ENCODE measurements around the gene PTTG1. TPM values are rescaled to one million over a fixed set of nuclear protein-coding genes. Genes with fewer than 3 reads are reported as not detected.

The PTTG1 gene
- 204 to 310 TPM (median 215 TPM) in 5 replicates for total RNA-seq (2022; extraction: Qiagen RNA extraction; ENCODE audit: low read depth)

DNA sequence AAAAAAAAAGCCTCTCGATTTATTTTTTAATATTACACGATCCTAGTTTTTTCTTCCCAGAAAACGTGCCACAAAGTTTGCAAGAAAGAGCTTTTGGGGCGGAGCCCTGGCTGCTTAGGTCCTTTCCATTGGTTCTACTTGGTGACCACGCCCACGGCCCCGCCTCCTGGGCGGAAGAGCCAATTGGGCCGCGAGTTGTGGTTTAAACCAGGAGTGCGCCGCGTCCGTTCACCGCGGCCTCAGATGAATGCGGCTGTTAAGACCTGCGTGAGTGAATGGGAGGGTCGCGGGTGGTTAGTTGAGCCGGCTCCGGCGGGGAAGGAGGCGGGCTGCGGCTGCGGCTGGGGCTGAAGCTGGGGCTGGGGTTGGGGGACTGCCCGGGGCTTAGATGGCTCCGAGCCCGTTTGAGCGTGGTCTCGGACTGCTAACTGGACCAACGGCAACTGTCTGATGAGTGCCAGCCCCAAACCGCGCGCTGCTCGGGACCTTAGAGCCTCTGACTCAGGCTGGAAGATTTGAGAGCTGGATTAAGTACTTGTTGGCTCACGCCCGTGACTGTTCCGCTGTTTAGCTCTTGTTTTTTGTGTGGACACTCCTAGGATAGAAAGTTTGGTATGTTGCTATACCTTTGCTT lies at the start of gene PTTG1:
TSS of gene PTTG1 (plus strand) at position 231 of the 634 bp plus-strand sequence. CDS start 458 bp downstream, outside the sequence.

DNA sequence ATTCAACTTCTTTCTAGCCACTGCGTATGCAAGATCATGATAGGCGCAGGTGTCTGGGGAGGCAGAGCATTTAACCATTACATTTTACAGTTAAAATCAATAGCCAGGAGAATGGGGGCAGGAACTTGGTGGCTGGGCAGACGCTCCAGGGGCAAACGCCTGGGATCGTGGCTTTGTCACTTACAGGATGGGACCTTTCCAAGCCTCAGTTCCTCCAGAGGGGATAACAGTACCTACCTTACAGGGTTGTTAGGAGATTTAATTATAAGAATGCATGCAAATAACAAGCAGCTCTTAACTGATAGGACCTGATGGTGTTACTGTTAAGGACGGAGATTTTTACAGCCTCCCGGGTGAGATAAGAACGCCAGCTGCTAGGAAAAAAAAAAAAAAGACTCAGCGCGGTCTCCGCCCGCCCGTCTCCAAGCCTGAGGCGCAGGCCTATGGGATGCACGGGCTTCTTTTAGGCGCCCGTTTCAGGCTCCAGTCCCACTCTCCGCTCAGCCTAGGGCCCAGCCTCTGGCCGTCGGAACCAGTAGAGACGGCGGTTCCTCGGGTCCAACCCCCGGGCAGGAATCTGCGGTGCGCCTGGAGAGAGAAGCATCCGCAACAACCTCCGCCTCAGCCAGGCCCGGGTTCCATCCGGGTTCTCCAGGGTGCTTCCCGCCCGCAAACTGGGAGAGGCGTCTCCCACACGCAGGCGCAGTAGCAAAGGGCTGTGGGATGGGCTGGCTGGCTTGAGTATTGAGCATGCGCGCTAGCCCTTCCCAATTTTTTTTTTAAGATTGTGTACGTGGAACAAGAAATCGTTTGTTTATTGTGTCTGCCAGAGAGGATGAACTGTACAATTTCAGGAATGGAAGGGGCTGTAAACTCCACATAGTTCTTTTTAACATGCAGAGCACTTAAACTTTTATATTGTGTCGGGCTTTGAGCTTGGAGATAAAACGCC lies 22.0 kb upstream of the PTTG1 start, which contains the start of gene FAM200C:
TSS of gene FAM200C (minus strand) at position 653 of the 952 bp plus-strand sequence. CDS start 4,564 bp downstream, outside the sequence.

GRCh38 chr5:160418561-160419457 lies 2.8 kb upstream of the PTTG1 start, which contains the start of gene SLU7:
SLU7 (minus strand) TSS chr5:160419081; CDS start chr5:160415294, 3,787 bp downstream.

Other genes starting within 250 kb of the PTTG1 start
- gene FABP6, start 192.3 kb upstream of the PTTG1 start, total RNA-seq (2022; extraction: Qiagen RNA extraction; ENCODE audit: low read depth): 0.87 to 1.6 TPM (median 1.5 TPM) in 5 replicates
- gene CCNJL, start 109.3 kb upstream of the PTTG1 start, total RNA-seq (2022; extraction: Qiagen RNA extraction; ENCODE audit: low read depth): 10.8 to 13.7 TPM (median 12.8 TPM) in 5 replicates
- 0.10 to 0.13 TPM (median 0.11 TPM) in 3 of 5 replicates, not detected in the others for gene C1QTNF2, start 51.2 kb upstream of the PTTG1 start, total RNA-seq (2022; extraction: Qiagen RNA extraction; ENCODE audit: low read depth)
- 1.0 to 2.2 TPM (median 2.0 TPM) in 5 replicates for gene FAM200C, start 21.8 kb upstream of the PTTG1 start, total RNA-seq (2022; extraction: Qiagen RNA extraction; ENCODE audit: low read depth)
- 43.5 to 66.4 TPM (median 47.9 TPM) in 5 replicates for gene SLU7, start 2.8 kb upstream of the PTTG1 start, total RNA-seq (2022; extraction: Qiagen RNA extraction; ENCODE audit: low read depth)